COLO829 (cell line): Measurements from ENCODE around the gene MYO3B.
A peak's percentile ranks its signal among the peaks of the same experiment; 100 is the strongest.
"Not testable (repeated sequence)": the region's sequence is repeated elsewhere in the genome, so short reads cannot be mapped to it uniquely, and the experiment has no call there.

Source experiments
- DNase-seq: peaks from one replicate; pipeline ENCODE4 v3.0.0; 2012; ENCODE audit warnings: low spot score

MYO3B gene

DNA sequence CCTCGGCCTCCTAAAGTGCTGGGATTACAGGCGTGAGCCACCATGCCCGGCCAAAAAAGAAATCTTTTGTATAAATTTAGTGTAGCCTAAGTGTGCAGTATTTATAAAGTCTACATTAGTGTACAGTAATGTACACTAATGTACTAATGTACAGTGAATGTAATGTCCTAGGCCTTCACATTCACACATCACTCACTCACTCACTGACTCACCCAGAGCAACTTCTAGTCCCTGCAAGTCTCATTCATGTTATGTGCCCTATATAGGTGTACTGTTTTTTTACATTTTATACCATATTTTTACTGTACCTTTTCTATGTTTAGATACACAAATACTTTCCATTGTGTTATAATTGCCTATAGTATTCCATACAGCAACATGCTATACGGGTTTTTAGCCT is 254.9 kb downstream of the MYO3B start:
- no peak for DNase-seq

DNA sequence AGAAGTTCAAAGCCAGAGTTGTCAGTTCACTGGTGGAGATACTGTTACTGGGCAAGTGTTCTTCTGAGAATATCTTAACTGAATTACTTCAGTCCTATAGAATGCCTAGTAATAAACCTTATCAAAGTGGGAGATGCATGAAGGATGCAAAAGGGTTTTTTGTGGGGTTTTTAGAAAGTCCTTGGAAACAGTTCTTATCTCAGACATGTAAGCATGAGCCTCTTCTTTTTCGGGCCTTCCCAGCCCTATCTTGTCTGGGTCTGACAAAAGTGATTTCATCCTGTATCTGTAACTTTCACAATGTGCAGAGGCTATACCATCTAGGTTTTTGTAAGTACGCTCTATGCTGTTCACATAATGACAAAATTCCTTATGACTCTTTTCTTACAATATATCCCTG is 255.5 kb downstream of the MYO3B start:
- DNase-seq = no peak

DNA sequence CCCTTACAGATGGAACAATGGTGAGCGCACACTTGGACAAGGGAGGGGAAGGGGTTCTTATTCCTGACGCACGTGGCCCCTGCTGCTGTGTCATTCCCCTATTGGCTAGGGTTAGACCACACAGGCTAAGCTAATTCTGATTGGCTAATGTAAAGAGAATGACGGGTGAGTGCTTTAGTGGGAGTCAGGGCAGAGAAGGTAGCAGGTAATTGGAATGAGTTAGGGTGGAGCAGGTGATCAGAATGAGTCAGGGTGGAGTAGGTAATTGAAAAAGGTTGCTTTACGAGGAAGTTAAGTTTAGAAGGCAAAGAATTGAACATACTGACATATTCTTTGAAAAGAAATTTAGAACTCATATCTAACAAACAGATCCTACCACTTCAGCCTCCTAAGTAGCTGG is 256.4 kb downstream of the MYO3B start:
- not testable (repeated sequence) for DNase-seq

DNA sequence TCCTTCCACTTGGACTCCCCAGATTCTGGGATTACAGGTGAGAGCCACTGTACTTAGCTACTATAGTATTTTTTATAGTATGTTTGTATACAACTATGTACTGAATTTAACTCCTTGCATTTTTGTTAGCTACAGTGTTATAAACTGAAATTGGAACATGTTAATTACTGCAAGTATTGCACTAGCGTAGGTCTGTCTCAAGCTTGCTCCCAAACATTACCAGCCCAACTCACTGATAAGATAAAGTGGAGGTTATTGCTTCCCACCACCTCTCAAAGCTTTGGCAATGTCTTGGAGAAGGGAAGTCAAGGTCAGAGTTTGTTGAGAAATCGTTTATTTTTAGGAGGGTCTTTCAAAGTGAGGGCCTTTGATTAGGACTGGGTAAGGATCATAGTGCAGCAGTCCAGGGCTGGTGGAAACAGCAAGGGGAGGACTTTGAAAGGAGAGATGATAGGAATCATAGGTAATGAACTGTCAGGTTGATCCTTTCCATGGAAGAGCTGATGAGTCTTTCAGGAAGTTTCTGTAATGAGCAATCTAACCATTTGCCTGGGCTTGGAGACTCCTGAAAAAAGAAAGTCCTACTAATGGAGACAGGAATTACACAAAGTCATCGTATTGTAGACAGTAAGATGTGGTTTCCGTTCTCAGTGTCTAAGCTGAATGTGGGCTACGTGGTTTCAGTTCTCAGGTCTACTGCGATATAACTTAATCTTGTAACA is 257.1 kb downstream of the MYO3B start:
- no peak for DNase-seq

DNA sequence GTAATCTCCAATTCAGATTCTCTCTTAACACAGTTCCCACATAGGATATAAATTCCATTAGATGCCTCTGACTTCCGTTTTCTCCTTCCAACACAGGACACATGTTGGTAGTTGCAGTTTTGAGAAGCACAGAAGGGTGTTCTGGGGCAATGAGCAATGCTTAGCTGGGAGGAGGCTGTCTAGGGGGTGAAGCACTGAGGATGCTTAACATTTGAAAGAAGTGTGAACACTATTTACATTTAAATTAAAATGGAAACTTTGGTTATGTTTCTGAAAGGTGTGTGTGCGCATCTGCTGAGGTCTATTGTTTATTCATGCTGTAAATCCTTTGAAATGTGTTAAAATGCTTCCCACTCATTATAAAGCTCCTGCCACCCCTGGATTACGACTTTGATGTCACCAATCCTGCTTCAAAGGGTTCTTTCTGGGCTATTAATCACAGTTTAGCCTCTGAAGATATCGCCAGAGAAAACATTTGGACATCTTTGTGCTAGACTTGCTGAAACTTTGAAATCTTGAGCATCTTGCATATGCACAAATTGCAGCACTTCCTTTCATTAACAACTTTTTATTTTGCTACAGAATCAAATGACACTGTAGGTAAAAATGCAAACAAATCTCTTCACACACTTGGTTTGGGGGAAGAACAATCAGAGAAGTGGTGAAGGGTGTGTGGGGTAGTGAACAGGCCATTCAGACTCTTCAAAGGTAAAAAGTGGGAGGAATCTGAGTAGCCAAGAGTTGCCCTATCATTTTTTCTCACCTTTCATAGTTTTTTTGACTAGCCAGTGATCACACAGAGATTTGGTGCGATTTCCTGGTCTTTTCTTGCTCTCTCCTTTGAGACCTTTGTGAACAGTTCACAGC is 258.4 kb downstream of the MYO3B start:
- no peak for DNase-seq

DNA sequence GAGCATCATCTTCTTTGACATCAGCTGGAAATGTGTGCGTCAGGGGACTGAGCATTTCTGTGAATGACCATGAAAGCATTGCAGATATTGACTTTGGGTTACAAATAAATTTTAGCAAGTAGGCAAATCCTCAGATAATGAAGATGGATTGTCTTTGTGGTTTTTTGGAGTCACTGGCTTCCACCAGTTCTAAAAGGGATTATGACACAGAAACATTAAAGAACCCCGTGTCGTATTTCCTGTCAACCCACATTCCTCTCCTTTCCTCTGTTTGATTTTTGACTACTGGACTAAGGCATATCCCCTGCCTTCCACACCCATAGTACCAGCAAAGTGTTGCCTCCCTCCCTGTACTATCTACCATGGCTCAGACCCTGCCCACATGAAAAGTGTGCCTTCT is 268.1 kb downstream of the MYO3B start:
- DNase-seq = no peak

DNA sequence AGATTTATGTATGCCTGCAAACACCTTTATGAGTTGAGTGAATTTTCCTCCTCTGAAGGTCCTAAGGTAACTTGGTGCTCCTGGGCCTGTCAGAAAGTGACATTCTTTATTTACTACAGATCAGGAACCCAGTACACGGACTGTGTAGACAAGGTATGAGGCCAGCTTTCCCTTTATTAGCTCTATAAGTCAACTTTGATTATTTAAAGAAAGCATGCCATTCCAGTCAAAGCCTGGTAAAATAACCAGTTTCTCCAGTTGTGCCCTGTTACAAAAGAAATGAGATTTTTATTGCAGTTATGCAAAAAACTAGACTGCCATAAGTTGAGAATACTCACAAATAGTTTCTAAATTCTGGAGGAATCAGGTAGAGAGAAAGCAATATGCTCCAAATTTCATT is 271.1 kb downstream of the MYO3B start:
- no peak for DNase-seq

DNA sequence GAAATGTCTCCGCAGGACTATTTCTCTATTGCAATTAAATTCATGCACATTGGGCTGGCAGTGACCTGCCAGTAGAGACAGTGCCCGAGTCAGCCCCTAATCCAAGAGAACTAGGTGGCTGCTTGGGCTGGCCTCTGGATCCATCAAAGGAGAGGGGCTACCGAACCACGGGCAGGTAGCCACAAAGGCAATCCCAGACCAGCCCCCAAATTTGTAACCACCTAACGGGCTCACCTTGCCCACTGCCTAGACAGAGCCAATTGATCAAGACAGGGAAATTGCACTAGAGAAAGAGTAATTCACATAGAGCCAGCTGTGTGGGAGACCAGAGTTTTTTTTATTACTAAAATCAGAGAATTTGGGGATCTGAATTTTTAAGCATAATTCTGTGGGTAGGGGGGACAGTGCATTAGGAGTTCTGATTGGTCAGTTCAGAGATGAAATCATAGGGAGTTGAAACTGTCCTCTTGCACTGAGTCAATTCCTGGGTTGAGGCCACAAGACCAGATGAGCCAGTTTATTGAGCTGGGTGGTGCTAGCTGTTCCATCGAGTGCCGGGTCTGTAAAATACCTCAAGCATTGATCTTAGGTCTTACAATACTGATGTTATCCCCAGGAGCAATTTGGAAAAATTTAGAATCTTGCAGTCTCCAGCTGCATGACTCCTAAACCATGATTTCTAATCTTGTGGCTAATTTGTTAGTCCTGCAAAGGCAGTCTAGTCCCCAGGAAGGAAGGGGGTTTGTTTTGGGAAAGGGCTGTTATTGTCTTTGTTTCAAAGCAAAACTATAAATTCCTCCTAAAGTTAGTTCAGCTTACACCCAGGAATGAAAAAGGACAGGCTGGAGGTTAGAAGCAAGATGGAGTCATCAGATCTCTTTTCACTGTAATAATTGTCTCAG is 276.8 kb downstream of the MYO3B start:
- DNase-seq = no peak

DNA sequence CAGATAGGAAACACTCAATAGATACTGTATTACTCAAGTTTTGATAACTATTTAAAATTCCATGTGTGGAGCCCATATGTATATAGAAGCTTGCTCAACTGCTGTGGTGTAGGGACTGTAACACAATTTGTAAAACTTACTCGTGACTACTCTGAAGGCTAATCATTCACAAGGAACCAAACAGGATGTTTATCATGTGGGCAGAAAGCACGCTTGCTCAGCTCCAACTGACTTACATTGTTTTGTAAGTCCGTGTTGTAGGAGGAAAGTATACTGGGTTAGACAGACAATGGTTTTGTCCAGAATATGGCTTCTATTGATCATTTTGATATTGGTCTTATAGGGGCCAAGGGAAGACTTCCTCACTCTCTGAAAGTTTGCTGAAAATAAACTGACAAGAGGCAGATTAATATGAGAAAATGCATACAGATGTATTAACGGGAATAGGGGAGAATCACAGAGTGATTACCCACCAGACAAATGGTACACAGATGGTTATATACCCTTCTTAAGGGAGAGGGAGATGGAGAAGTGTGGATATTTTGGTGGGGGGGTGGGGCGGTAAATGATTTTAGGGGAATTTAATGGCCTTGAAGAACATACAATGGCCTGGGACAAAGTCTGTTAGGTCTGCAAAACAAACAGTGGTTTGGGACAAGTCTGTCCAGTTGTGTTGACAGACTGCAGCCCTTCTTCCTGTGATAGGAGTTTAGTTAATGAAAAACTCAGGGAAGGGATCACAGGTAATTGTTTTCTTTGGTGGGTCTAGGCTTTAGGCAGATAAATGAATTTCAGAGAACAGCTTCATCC is 277.9 kb downstream of the MYO3B start:
- no peak for DNase-seq

DNA sequence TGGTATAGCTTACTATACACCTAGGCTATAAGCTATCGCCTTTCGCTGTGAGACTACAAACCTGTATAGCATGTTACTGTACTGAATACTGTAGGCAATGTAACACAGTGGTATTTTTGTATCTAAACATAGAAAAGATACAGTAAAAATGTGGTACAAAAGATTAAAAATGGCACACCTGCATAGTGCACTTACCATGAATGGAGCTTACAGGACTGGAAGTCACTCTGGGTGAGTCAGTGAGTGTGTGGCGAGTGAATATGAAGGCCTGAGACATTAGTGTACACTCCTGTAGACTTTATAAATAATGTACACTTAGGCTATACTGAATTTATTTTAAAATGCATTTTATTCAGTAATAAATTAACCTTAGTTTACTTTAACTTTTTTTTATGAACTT is 279.0 kb downstream of the MYO3B start:
- DNase-seq = no peak

DNA sequence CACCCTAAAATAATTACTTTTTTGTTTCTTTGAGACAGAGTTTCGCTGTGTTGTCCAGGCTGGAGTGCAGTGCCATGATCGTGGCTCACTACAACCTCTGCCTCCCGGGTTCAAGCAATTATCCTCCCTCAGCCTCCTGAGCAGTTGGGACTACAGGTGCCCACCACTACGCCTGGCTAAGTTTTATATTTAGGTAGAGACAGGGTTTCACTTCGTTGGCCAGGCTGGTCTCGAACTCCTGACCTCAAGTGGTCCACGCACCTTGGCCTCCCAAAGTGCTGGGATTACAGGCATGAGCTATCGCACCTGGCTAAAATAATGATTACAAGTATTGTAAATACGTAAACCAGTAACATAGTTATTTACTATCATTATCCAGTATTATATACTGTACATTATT is 279.8 kb downstream of the MYO3B start:
- no peak for DNase-seq

DNA sequence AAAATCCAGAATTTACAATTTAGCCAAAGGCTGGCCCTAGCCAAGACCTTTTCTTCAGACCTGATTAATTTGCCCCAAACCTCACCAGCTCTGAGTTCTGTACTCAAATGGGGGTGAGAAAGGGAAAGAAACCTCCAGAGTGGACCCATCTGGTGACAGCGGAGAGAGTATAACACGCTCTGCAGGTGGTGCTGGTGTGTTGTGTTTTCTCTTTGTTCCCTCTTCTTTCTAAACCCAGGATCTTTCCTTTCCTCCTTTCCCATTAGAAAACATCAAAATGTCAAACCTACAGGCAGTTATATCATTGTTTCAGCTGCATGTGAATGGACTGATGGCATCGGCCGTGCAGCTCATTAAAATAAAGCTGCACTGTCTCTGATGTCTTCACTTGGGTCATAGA is 283.9 kb downstream of the MYO3B start:
- no peak for DNase-seq

DNA sequence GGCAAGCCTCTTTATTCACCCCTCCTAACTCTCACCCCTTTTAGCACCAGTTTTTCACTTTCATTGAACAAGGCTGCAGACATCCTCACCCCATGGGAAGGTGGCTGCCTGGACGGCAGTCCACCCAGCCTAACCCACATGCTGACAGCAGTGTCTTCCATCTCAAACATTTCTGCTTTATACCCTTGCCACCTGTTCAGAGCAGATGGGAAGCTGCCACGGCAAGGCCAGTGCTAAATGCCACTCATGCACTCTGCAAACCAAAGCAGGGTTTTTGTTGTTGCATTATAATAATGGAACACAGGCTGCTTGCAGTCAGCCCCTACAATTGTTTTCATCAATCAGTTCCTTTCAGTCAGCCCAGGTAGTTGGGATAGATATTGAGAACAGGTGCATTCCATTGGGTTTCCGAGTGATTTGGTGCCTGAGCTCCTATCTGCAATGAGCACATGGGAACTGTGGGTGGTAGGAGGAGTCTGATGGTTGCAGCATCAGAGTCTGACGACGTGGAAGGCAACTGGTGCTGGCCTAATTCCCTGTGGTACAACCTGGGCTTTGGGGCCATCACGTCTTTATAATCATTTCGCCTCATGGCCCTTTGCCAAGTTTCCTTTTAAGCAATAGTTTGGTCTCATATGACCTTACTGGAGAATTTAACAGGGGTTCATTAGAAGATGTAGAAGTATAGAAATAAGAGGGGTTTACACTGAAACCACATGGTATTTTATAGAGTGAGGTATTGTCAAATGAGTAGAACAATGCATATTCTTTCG is 284.7 kb downstream of the MYO3B start:
- no peak for DNase-seq

DNA sequence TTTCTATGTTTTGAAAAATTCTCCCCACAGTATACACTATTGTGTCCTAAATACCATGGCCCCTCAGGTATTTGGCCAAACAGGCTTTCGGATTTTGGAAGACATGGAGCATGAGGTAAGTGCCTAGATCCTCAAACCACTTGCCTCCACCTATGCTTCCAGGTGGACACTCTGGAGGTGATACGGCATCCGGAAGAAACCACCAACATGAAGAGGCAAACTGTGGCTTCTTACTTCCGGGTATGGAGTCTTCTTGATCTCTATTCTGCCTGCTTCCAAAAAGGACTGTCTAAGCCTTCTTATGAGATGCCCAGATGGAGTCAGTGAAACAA is 285.2 kb downstream of the MYO3B start:
- DNase-seq = no peak

DNA sequence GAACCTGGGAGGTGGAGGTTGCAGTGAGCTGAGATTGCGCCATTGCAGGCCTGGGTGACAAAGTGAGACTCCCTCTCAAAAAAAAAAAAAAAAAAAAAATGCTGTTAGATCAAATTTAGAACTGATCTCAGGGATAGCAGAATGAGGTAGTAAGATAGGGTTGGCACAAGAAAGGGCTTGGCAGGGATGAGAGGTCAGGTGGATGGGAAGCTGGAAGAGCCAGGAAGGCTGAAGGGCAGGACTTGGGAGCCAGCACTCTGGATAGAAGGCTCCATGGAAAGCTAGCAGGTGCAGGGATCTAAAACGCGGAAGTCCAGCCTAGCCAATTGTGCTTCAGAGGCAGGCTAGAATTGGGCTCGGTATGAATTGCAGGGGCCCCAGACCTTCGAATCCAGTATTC is 286.3 kb downstream of the MYO3B start:
- no peak for DNase-seq

DNA sequence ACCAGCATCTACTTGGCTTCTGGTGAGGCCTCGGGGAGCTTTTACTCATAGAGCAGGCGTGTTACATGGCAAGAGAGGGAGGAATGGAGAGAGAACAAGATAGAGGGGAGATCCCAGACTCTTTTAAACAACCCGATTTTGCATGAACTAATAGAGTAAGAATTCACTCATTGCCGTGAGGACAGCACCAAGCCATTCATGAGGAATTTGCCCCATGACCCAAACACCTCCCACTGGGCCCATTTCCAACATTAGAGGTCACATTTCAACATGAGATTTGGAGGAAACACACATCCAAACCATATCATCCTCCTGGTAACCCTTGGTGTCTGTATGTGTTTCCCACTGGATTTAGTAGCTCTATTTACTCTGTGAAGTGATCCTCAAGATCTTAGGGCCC is 287.3 kb downstream of the MYO3B start:
- DNase-seq = no peak

DNA sequence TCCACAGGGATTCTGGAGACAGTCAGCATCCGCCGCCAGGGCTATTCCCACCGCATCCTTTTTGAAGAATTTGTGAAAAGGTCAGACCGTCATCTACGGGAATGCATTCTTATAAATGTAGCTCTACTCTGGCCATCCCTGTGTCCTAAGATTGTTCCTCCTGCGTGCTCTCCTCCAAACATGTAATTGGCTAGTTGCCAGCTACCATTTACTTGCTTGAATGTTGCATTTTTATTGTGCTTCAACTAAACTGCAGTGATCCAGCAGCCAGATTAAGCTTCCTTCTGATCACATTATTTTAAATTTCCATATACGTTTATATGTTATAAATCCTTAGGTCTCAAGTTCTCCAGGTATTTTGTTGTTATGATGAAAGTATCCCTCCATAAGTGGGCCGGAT is 288.7 kb downstream of the MYO3B start:
- no peak for DNase-seq

DNA sequence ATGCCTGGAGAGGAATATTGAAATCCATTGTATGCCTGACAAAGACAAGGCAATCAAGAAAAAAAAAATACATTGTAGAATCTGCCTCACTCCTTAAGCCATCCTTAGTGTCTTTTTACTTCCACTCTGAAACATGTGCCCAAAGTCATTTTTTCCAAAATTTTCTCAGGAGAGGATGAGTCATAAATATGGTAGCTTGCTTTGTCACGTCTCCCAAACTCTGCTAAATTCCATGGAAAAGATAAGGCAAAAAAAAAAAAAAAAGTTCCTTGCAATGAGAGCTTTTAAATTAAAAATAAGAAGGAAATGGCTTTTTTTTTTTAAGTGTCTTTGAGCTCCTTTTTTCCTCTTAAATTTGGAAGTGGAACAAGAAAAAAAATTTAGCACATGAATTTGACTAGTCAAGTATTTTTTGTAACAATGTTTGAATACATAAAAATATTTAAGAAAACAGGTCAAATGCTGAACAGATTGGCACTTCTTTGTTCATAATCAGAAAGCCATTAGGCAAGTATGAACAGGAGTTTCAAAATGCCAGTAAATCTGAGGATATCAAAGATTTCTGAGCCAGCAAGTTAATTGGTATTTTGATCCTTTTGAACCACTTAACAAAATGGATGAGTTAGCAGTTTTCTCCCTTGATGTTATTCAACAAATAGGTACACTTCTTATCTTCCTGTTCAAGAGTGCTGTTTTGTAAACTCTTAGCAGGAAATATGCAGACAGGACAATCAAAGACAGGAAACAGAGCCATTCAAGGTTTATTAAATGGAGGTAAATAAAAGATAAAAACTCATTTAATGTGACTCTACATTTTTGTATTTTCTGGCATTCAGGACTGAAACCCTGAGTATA is 289.8 kb downstream of the MYO3B start:
- peak; percentile 42 for DNase-seq

DNA sequence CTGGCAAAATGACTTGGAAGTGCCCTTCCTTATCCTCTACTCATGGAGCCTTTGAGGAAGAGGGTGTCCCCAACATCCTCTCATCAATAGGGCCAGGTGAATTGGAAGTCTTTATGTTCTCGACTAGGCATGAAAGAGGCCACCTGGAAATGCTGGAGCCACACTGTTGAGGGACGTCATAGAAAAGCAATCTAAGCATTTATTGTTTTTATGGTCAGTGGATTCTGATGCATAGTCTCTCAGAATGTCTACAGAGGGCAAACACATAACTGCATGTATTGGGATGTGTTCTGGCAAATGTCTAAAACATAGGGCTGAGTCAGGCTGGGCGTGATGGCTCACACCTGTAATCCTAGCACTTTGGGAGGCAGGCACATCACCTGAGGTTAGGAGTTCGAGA is 290.6 kb downstream of the MYO3B start:
- no peak for DNase-seq

DNA sequence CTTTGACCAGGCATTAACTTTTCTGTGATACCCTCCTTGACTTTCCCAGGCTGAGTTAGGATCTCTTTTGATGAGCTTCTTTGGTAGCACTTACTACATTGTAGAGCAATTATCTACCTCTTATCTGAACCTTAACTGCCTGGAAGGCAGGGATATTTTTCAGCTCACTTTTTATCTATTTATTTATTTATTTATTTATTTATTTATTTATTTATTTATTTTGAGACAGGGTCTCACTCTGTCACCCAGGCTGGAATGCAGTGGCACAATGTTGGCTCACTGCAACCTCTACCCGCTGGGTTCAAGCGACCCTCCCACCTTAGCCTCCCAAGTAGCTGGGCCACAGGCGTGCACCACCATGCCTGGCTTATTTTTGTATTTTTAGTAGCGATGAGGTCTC is 294.6 kb downstream of the MYO3B start:
- not testable (repeated sequence) for DNase-seq
